ENCODE measurements around the gene ZNF599. TPM values are rescaled to one million over a fixed set of nuclear protein-coding genes. Genes with fewer than 3 reads are reported as not detected.

ZNF599 gene
- 8.8 and 9.5 TPM in 2 replicates for total RNA-seq

DNA sequence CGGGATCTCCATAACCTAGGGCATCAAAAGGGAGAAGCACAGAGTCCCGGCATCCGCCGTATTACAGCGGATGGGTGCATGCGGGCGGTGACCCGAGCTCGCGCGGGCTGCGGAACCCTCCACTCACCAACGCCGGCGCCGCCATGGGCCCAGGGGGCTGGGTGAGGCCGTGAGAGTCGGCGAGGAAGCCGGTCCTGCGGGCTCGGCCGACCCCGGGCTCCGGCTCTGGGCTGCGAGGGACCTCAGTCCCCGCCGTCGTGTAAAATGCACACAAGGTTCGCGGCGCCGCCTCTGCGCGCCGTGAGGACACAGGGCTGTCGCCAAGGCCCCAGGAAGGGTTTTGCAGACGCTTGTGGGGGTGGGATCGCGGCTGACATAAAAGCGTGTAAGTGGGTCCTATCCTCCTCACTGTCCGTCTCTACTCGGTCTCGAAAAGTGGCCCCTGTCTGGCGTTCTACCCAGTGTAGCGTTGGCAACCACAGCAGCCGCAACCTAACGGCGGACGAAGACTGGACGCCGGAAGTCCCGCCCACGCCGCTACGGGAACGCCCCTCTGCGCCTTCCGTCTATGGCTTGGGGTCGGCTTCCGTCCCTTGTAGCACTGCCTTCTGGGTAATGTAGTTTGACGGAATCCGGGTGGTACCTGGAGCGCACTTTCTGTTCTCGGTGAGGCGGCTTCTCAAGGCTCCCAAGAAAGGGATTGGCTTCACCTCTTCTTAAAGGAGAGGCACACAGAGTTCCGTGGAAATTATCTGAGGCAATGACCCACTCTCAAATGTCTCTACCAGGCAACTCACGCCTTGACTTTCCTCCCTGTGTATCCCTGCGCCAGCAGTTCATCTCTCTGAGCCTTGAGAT lies at the start of gene ZNF599:
Gene ZNF599 (minus strand): TSS at position 519 of the 858 bp plus-strand sequence. CDS start 374 bp downstream, at position 145.

GRCh38 chr19:34733746-34734536 lies 39.1 kb downstream of the ZNF599 start, which contains the start of gene ZNF181:
ZNF181 (plus strand) TSS chr19:34734243; CDS start chr19:34735038, 795 bp downstream.

Other genes with a start within 250 kb of the ZNF599 start
- 0.17 and 0.29 TPM in 2 replicates for gene SCGB2B2, start 96.1 kb downstream of the ZNF599 start, total RNA-seq
- 14.1 and 22.1 TPM in 2 replicates for gene ZNF302, start 95.5 kb downstream of the ZNF599 start, total RNA-seq
- gene ZNF181, start 39.0 kb downstream of the ZNF599 start, total RNA-seq, result 16.4 and 19.2 TPM in 2 replicates
- 2.9 and 3.6 TPM in 2 replicates for gene ZNF30, start 153.7 kb upstream of the ZNF599 start, total RNA-seq
- gene ZNF792, start 191.0 kb upstream of the ZNF599 start, total RNA-seq, result 5.1 and 5.2 TPM in 2 replicates
- gene GRAMD1A, start 227.1 kb upstream of the ZNF599 start, total RNA-seq, result 23.6 and 34.7 TPM in 2 replicates